OCI-M2 (cell line): Measurements from ENCODE around the gene MRGPRF.

Experiments used
- DNase-seq: peaks from one replicate; lab custom pipeline; 2025; ENCODE audit not compliant: unreplicated experiment; lab: John Stamatoyannopoulos, UW

Gene MRGPRF

DNA sequence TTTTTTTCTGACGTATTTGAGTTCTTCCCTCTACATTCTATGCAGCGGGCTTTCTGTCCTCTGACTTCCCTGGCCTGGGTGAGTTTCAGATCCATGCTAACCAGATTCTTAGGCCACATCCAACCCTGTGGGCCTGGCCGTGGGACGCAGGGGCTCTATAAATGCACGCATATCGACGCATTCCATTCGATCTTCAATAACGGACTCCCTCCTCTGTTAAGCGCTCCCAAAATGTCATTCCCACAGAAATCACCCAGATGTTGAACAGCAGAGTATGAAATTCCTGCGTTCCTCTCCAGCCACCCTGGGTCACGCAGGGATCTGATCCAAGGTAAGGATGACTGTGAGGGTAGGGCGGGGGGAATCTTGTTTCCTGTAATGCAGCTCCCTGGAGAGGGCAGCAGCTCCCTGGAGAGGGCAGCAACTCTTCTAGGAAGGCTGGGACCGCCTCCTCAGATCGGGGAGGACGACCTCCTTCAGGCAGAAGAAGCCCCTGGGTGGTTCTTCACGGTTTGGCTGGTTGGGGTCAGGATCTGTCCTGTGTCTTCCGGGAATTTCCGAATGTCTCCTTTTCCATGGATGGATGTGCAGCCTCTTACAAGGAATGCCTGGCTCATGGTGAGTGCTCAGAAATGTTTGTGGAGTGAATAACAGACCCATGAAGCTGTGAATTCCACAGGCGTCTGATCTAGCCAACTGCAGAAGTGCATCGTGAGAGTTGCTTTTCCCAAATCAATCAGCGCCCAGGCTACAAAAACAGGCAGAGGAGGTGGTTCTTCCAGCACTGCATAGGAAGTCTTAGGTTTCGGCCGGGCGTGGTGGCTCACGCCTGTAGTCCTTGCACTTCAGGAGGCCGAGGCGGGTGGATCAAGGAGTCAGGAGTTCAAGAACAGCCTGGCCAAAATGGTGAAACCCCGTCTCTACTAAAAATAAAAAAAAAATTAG, 44.5 kb downstream of the MRGPRF start:
- no peak for DNase-seq

DNA sequence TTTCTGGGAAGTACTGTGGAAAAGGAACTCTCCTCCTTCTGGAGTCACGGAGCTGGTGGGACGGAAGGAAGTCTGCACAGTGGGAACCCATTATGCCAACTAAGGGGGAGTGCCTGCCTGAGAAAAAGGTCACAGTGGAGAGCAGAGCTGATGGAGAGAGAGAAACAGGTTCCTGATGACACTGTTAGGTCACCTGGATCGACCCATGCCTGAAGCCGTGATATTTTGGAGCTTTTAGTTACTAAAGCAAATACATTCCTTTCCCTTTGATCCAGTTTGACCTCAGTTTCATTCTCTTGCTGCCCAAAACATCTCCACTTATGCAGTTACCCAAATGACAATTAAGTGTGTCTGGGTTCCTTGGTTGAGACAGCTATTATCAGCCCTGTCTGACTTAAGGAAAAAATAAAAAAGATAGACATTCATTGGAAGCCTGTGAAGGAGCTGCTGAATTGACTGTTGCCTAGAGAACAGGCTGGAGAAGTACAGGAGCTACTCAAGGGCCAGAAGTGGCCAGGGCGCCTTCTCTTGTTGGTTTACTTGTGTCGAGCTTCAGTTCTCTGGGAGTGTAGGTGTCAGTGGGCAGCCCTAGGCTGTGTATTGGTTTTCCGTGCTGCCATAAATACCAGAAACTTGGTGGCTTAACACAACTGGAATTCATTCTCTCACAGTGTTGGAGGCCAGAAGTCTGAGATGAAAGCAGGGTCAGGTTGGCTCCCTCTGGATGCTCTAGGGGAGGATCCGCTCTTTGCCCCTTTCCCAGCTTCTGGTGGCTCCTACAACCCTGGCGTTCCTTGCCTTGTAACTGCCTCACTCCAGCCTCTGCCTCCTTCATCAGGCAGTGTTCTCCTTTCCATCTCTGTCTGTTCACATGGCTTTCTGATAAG, 45.9 kb downstream of the MRGPRF start:
- DNase-seq = no peak

DNA sequence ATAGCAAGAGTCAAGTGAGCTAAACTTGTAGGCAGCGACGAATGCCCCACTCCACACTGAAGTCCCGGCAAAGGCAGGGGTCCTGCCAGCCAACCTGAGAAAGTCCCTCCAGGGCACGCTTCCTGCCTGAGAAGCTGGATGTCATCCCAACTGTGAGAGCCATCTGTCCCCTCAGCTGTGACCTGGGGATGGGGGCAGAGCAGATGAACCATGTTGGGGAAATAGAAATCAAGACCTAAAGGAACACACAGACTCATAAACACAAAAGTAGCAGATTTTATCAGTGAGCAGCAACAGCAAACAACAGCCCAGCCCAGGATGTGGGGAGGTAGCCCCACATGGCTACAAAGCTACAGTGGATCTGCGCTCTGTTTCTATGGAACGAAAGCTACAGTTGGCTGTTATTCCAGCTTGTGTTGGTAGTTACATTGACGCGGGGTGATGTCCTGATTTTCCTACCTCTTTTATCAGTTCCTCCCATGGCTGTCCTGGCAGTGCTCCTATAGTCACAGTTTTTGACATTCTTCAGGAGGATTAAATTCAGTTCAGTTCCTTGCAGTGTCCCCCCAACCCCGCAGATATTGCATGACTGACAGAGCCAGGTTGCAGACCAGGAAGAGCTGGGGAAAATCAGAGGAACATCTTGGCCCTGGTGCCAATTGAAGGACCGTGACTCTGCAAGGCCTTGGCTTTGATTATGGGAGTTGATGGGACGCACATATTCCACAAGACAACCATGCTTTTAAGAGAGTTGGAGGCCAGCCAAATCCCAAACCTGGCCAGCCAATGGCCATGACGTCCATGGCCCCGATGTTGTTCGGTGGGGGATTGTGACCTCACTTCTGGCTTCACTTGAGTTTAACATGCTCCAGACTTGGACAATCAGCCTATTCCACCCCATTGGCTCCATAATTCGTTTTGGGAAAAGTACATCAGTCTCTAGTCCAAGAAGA, 46.9 kb downstream of the MRGPRF start:
- no peak for DNase-seq

DNA sequence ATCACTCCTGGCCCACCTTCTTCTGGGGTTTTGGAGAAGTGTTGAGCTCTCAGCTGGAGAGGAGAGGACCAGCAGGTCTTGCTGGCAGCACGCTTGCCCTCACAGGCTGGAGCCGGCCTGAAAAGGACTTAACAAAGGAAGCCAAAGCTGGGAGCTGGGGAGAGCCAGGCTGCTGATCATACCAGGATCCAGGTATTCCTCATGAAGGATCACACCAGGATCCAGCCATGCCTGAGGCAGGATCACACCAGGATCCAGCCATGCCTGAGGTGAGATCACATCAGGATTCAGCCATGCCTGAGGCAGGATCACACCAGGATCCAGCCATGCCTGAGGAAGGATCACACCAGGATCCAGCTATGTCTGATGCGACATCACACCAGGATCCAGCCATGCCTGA, 49.3 kb downstream of the MRGPRF start:
- no peak for DNase-seq

DNA sequence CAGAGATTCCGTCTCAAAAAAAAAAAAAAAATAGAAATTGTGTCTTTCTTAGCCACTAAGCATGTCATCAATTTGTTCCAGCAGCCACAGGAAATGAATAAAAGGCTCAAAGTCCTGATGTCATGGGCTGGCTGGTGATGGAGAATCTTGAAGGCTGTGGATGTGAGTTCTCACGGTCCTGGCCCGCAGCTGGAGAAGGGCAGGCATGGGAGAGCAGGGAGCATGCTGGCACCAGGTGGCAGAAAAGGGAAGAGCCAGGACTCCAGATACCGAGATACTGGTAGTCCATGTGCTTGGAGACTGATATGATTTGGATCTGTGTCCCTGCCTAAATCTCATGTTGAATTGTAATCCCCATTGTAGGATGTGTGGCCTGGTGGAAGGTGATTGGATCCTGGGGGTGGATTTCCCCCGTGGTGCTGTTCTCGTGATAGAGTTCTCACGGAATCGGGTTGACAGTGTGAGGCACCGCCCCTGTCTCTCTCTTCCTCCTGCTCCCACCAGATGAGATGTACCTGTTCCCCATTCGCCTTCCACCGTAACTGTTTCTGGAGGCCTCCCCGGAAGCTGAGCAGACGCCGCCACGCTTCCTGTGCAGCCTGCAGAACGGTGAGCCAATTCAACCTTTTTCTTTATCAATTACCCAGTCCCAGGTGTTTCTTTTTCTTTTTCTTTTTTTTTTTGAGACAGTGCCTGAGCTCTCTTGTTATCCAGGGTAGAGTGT, 50.4 kb downstream of the MRGPRF start:
- no peak for DNase-seq

DNA sequence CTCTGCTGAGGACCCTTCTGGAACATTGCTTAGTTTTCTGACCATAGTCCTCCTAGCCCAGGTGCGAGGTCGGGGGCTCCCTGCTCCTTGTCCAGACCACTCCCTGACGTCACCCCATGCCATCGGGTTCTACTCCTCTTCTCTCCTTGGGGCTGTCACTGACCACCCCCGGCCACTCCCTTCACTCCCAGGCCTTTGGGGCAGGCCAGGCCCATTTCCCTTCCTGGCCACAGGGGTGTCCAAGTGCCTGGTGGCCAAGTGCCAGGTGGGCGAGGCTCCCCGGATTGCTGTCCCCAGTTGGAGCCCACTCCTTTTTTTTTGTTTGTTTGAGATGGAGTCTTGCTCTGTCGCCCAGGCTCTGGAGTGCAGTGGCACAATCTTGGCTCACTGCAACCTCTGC, 51.8 kb downstream of the MRGPRF start:
- DNase-seq = no peak

DNA sequence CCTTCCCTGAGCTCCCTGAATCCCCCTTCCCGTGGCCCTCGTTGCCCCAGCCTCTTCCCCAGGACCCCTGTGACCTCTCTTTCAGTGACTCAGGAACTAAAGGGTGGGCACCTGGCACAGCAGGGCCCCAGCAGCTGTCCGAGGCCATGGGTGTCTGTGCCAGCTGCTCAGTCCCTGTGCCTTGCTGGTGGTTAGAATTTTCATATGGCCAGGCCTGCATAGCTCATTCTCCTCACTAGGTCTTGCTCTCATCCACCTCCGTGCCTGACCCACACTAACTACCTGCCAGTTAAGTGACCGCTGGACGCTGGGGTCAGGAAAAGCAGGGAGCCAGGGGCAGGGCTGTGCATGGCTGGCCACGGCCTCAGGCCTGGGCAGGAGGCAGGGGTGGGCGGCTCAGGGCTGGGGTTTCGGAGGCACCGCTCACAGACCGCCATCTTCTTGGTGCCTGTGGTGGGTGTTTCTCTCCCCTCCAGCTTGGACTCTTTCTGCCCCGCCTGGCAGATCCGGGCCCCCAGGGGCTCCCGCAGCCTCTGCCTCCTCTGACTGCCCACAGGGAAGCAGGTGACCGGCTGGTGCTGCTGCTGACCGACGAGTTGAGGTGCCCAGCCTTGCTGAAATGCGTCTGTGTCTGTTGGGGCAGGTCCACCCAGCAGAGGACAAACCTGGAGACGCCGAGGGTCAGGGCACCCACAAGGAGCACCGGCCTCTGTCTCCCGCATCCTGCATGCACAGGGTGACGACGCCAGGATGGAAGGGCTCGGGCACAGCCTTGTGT, 52.6 kb downstream of the MRGPRF start:
- no peak for DNase-seq

DNA sequence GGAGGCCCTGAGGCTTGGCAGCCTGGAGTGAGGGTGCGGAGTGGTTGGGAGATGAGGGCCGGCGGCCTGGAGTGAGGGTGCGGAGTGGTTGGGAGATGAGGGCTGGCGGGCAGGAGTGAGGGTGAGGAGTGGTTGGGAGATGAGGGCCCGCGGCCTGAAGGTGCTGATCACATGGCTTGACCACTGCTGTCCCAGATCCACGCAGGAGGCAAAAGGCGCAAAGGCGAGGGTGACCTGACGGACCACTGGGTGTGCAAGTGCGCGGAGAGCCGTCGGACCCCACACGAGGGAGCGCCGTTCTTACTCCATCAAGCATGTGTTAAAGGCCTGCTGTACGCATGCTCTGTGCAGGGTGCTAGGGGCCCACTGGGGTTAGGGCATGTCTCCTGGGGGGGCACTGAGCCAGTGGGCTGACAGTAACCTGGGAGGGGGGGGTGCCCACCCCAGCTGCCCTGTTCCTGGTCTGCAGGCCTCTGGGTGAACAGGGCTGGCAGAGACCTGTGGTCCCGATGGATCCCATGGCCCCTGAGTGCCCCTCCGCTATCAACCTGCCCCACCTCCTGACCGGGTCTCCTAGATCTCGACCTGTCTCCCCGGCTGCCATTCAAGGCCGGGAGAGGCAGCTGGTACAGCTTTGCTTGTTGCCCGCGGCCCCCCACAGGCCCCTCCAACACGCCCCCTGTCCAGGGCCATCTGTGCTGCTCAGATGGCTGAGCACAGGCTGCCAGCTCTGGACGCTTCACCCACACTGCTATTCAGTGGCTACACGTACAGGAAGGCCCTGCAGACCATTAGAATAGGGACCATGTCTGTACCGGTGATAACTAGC, 53.4 kb downstream of the MRGPRF start:
- DNase-seq = no peak

DNA sequence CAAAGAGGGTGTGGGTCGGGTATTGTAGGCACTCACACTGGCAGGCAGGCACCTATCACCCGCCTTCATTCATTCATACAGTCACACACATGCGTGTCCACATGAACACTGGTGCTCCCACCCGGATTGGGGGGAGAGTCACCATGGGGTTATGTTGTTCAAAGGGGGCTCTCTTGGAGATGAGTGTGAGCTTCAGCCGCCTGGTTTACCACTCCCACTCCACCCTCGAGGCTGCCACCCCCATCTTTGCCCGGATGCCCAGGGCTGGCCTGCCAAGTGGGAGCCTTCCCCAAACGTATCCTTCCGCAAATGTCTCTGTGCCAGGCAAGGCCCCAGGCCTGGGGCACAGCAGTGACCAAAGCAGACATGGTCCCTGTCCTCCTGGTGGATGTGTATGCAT, 54.8 kb downstream of the MRGPRF start:
- DNase-seq = no peak

DNA sequence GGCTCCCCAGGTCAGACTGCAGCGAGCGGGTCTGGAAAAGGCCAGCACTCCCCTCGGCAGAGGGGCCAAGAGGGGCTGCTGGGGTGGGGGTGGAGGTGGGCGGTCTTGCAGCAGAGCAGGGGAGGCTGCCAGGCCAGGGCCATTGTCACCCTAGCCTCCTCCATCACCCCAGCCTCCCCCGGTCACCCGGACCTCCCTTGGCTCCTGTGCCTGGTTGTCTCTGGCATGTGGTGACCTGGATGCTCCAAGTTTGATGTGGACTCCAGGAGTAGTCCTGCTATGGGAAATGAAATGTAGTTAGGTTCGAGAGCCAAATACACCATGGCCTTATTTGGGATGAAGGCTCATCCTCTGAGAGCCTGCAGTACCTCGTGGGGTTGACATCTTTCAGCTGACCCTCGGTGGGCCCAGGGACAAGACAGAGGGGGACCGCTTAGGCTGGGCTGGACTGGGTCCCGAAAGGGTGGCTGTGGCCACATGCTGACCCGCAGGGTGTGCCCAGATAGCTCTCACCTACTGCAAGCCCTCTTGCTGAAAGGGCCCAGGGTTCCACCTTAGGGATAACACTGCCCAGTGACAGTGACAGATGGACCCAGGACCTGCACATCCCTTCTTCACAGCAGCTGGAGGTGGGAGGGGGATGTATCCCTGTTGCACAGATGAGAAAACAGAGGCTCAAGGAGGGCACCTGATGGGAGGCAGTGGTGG, 56.3 kb downstream of the MRGPRF start:
- DNase-seq = no peak

DNA sequence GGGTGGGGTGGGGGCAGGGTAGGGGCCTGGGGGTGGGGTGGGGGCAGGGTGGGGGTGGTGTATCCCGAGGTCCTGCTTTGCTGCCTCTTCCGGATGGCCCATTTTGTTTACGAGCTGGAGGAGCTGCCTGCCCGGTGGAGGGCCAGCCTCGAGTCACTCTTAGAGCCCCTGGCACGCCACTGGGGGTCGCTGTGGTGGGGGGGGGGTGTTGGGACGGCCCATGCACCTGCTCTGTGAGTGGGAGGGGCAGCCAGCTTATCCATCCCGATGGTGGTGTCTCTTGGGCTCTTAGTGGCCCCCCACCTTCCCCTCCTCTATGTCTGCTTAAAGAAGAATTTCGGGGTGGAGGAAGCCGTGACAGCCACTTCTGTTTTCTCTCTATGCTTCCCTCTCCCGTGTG, 56.9 kb downstream of the MRGPRF start:
- DNase-seq = no peak

DNA sequence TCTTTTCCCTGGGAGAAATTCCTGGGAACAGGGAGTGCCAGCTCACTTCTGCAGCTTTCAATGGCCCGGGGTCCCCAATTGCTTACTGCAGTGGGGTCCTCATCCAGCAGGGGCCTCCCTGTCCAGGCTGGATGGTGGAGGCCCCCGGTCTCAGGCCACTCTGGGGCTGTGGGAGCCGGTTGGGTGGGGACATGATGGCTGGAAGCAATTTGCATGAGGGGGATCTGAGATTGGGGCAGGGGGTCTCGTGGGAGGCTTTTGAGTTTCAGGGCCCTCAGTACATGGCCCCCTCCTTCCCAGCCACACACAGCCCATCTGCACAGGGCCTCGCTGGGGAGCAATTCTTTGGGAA, 57.5 kb downstream of the MRGPRF start:
- no peak for DNase-seq

DNA sequence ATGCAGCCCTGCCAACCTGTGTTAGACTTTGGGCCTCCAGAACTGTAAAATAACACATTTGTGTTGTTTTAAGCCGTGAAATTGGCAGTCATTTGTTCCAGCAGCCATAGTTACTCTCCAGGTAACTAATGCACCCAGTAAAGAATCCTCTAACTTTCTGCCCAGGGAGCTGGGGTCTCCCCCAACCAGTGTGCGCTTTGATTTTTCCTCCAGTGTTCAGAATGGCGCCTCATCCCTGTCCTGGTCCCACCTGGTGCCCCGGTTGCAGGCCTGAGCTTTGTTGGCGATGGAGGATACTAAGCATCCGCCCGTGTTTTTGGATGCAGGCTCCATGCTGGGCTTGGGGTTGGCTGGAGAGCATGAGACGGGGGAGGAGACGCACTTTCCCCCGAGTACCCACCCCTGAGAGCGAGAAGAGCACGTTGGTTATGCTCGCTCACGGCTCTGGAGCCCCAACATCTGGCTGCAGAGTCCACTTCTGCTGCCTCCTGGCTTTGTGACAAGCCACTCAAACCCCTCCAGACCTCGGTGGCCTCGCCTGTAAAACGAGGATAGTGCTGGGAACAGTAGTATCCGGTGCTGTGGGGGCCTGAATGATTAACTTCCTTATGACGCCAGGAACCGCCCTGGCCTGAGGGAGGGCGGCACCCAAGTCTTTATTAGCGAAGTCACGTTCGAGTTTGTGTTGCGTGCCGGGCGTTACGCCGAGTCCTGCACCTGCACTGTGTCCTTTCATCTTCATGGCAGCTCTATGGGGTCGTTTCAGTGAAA, 58.0 kb downstream of the MRGPRF start:
- no peak for DNase-seq
